GM20000 (cell line): ENCODE results near the gene F5.

ENCODE experiments used
- DNase-seq: peaks from one replicate; pipeline ENCODE4 v3.0.0; 2012; ENCODE audit warnings: low spot score
- TF ChIP-seq, protein P1 (sequence below): IDR thresholded peaks from 2 replicates; pipeline ENCODE4 v1.5.1; 2012; ENCODE audit warnings: mild to moderate bottlenecking, control low read depth; ENCODE audit errors: extremely low read depth, missing control alignments

F5 gene

GRCh38 chr1:169514566-169515270 lies 71.6 kb downstream of the F5 start:
- DNase-seq = no peak
- TF ChIP-seq, protein P1, sequence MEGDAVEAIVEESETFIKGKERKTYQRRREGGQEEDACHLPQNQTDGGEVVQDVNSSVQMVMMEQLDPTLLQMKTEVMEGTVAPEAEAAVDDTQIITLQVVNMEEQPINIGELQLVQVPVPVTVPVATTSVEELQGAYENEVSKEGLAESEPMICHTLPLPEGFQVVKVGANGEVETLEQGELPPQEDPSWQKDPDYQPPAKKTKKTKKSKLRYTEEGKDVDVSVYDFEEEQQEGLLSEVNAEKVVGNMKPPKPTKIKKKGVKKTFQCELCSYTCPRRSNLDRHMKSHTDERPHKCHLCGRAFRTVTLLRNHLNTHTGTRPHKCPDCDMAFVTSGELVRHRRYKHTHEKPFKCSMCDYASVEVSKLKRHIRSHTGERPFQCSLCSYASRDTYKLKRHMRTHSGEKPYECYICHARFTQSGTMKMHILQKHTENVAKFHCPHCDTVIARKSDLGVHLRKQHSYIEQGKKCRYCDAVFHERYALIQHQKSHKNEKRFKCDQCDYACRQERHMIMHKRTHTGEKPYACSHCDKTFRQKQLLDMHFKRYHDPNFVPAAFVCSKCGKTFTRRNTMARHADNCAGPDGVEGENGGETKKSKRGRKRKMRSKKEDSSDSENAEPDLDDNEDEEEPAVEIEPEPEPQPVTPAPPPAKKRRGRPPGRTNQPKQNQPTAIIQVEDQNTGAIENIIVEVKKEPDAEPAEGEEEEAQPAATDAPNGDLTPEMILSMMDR = no peak

DNA sequence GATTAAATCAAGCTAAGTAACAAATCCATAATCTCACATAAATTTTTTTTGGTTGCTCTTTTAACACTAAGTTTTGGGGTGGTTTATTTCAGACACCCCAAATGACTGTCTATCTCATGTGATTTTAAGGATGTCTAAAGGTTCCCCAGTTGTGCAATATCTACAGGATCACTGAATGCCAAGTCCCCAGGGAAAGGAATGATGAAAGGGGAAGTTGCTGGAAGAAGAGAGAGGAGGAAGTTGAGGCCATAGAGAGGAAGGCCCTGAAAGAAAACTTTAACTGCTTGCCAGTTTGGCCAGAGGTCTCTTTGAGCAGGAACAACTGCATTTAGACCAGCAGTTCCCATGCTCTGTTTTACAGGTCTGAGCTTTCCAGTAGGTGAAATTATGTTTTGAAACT lies 73.1 kb downstream of the F5 start:
- TF ChIP-seq, protein P1 = no peak
- DNase-seq = no peak

DNA sequence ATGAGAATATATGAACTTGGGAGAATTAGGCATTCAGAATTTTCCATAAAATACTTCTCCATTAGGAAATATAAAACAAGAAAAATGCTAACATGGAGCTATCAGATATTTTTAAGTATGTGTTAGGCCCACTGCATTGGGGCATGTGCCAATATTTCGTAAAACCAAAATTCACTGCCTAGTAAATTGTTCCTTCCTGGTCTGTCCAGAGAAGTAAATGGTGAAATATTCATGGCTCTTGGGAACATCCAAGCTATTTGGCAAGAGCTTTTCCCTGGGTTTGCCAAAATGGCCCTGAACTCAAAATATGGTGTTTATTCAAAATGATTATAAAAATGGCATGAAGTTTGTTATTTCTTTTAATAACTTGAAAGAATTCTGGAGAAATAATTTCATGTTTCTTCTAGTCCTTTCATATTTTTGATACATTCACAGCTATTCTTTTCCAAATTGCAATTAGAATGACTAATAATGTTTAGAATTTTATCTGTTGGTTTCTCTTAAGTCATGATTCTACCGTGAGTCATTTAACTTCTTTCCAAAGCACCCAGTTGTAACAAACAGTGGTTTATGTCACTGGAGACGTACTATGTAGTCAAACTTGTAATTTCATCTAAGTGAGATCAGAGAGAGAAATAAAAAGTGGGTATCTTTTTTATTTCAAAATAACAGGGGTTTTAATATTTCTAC lies 74.8 kb downstream of the F5 start:
- no peak for DNase-seq
- TF ChIP-seq, protein P1 = no peak

DNA sequence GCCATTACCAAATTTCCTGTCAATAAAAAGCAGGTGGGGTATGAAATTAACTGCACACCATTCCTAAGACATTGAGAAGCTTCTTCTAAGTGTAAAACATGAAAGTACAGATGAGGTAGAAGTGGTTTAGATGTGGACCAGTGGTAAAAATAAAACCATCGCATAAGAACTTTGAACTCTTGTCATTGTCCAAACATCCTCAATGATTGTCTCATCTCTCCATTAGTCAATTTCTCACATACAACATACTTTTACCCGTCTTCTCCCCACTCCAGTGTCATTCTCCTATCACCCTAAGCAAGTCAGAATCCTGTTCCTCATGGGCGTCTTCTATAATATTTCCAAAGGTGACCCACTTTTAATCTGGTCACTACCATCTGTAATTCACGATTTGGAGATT lies 76.2 kb downstream of the F5 start:
- no peak for DNase-seq
- TF ChIP-seq, protein P1 = no peak

- DNase-seq = no peak
- TF ChIP-seq, protein P1 = no peak
Observed at GRCh38 chr1:169509354-169509753, 76.9 kb downstream of the F5 start.

GRCh38 chr1:169508432-169509338 lies 77.6 kb downstream of the F5 start:
- DNase-seq = no peak
- TF ChIP-seq, protein P1 = no peak
